ENCODE measurements around the gene ALPG. TPM values are rescaled to one million over a fixed set of nuclear protein-coding genes. Genes with fewer than 3 reads are reported as not detected.
"Not testable (repeated sequence)": the region's sequence is repeated elsewhere in the genome, so short reads cannot be mapped to it uniquely, and the experiment has no call there.

The ALPG gene
- total and polyA plus RNA-seq, 2 of the 4 experiments (the other 2 are of a cell fraction): not detected

DNA sequence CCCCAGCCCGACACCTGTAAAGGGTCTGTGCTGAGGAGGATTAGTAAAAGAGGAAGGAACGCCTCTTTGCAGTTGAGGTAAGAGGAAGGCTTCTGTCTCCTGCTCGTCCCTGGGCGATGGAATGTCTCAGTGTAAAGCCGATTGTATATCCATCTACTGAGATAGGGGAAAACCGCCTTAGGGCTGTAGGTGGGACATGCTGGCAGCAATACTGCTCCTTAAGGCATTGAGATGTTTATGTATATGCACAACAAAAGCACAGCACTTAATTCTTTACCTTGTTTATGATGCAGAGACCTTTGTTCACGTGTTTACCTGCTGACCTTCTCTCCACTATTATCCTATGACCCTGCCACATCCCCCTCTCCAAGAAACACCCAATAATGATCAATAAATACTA lies 16.8 kb downstream of the ALPG start:
- dilution Hi-C loops (cut with HindIII; ENCODE audit: low sequenced_read_pairs, unreplicated experiment); ATAC-seq (ENCODE audit: low read depth): not testable (repeated sequence)
- peaks cover 59% of the 10 kb centered on the region for H3K27me3 ChIP-seq (ENCODE audit: control insufficient read depth, insufficient read depth, low read length)

More for the DNA sequence above, 16.8 kb downstream of the ALPG start:
- H2AK5ac ChIP-seq (ENCODE audit: low read depth, low read length); H2BK15ac ChIP-seq (ENCODE audit: low read depth, low read length); H3K14ac ChIP-seq (replicated peaks; ENCODE audit: low read depth, low read length); H2BK20ac ChIP-seq (ENCODE audit: low read depth, low read length); H3K9me1 ChIP-seq (ENCODE audit: insufficient read depth, low read length); H3K4me1 ChIP-seq (ENCODE audit: control insufficient read depth, insufficient read depth, low read length); H3K4me2 ChIP-seq (ENCODE audit: low read depth, low read length); H3K9me3 ChIP-seq (ENCODE audit: control insufficient read depth, insufficient read depth, low read length); DNase-seq; H4K5ac ChIP-seq (ENCODE audit: low read depth, low read length); H3K36me3 ChIP-seq (ENCODE audit: control insufficient read depth, insufficient read depth, low read length); H2AFZ ChIP-seq (replicated peaks; ENCODE audit: low read length, poor library complexity); H4K91ac ChIP-seq (ENCODE audit: insufficient read depth, low read depth, low read length); POLR2A ChIA-PET (ENCODE audit: unreplicated experiment); CTCF ChIA-PET; H3K18ac ChIP-seq (ENCODE audit: low read depth, low read length); H3K4ac ChIP-seq (ENCODE audit: low read depth, low read length); H3K4me3 ChIP-seq (ENCODE audit: insufficient read depth, low read depth, low read length); H2BK5ac ChIP-seq (ENCODE audit: low read depth, low read length, poor library complexity, severe bottlenecking); H2AK9ac ChIP-seq (replicated peaks; ENCODE audit: low read depth, low read length, poor library complexity); BruUV-seq (replicated peaks); H3K23ac ChIP-seq (ENCODE audit: low read depth, low read length); H3K9ac ChIP-seq (ENCODE audit: low read depth, low read length); H4K20me1 ChIP-seq (ENCODE audit: insufficient read depth, low read length); H3K56ac ChIP-seq (ENCODE audit: extremely low read depth, insufficient read depth, low read length); intact Hi-C loops (cut with micrococcal nuclease); H4K8ac ChIP-seq (ENCODE audit: low read depth in 2 of 2, low read length in 2 of 2); H3K79me1 ChIP-seq (ENCODE audit: low read depth in 1 of 2, low read length in 2 of 2); in situ Hi-C loops (cut with MboI; ENCODE audit: low sequenced_read_pairs); H2BK120ac ChIP-seq (ENCODE audit: low read depth, low read length); H3K27ac ChIP-seq (ENCODE audit: insufficient read depth, low read length): not testable (repeated sequence)
- WGBS, 2 experiments (ENCODE audit: extremely low coverage in 2 of 2, insufficient read length in 1 of 2): no CpG with 5 or more reads among the region's 7 CpGs
